Stimulated activated CD4-positive, alpha-beta T cell treated with anti-CD3 and anti-CD28 coated beads, TNF-alpha, amount 100 ng/mL, for 1 hour (primary cell): ENCODE results near the gene NDUFAB1.
"Not testable (repeated sequence)": the region's sequence is repeated elsewhere in the genome, so short reads cannot be mapped to it uniquely, and the experiment has no call there.

Source experiments
- DNase-seq, 3 donors: peaks; one replicate each; pipeline ENCODE4 v3.0.0-alpha.2; 2020; ENCODE audit warnings: low read depth in 3 of 3, low spot score in 1 of 3

NDUFAB1 gene

DNA sequence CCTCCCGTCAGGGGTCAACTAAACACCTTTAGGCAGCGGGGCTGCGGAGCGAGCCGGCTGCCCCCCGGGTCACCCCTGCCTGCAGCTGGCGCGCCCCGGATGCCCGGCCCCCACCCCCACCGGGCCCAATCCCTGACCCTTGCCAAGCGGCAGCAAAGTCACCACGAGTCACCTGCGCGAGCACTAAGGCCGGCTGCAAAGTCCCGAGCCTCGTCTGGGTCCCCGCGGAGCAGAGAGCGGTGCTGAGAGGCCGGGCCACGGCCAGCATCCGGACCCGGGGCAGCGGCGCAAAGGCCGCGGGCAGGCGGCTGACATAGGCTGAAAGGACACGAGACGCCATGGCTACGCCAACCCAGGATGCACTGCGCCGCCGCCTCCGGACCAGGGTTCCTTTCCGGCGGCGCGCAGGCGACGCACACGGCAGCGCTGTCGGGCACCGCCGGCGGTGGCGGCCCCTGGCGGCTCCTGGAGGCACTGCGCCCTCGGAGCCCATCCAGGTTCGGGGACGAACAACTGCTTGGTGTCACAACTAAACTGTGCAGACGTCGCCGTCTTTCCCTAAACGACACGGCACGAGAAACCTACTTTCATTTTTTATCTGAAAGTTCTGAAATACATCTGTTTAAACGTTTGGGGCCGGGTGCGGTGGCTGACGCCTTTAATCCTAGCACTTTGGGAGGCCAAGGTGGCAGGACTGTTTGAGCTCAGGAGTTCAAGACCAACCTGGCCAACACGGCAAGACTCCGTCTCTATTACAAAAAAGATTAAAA lies at the start of gene NDUFAB1:
Gene NDUFAB1, minus strand, starts transcription at position 366 of the 770 bp plus-strand sequence. Its CDS starts 26 bp downstream, at position 340.
- DNase-seq, result peak; percentile 62 to 94 (median 79)

DNA sequence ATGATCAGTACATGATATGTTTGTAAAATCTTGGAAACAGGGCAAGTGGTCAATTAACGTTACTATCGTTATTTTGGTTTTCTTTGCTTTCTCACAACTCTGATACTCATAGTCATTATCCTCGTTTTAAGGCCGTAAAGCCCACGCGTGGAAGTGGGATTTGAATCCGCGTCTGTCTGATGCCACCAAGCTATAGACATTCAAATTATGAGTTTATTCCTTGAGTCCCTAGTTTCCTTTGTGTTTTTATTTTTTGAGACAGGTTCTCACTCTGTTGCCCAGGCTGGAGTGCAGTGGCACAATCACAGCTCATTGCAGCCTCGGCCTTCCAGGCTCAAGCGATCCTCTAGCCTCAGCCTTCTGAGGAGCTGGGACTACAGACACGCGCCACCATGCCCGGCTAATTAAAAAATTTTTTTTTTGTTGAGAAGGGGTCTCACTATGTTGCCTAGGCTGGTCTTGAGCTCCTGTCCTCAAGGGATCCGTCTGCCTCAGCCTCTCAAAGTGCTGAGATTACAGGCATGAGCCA lies 46.2 kb upstream of the NDUFAB1 start:
- DNase-seq, result no peak

DNA sequence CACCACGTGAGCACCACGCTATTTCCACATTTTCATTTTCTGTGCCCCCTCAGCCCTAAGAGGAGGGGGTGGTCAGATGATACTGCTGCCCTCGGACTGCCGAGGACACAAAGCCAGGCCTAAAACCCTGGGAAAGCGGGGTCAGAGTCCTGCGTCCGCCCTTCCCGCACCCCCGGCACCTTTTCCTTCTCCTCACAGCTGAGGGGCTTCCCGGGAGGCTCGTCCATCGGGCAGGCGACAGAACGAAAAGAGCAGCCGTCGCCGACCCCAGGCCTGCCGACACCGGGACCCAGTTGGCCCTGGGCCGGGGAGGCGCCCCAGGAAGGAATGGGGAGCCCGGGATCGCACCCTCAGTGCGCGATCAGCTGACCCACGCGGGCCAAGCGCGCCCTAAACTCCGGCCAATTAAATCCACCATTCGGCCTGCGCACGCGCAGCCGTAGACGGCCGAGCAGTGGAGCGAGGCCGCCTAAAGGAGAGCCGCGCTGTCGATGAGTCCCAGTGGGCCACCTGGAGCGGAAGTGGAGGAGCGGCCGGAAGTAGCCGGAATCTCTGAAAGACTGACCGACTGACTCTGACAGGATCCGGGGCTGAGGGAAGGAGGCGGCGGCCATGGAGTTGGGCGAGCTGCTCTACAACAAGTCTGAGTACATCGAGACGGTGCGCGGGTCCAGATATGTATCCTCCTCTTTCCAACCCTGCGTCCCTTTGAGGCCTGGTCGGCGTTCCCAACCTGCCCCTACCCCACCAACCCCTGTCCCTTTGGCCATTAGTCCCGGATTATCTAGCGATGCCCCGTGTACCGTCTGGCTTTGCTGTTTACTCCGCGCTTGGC lies 45.0 kb upstream of the NDUFAB1 start, which contains the start of the genes DCTN5 and PALB2:
Gene DCTN5, plus strand, starts transcription at position 536 of the 835 bp plus-strand sequence. Its CDS starts 77 bp downstream, at position 613.
Gene PALB2, minus strand, starts transcription at position 380 of the 835 bp plus-strand sequence. Its CDS starts 153 bp downstream, at position 227.
- peak; percentile 52 to 73 (median 63) for DNase-seq

DNA sequence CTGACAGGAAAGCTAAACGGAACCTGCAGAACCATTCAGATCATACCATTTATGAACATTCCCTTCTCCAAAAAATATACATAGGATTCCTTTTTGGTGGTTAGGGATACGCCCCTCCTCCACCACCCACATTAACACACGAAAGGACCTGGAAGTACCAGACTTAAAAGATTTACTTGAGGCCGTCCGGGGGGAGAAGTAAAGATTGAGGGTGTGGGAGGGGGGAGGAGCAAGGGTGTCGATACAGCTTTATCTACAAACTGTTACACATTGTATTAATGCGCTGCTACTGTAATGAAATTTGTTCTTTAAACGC lies 44.5 kb upstream of the NDUFAB1 start:
- DNase-seq, result no peak

DNA sequence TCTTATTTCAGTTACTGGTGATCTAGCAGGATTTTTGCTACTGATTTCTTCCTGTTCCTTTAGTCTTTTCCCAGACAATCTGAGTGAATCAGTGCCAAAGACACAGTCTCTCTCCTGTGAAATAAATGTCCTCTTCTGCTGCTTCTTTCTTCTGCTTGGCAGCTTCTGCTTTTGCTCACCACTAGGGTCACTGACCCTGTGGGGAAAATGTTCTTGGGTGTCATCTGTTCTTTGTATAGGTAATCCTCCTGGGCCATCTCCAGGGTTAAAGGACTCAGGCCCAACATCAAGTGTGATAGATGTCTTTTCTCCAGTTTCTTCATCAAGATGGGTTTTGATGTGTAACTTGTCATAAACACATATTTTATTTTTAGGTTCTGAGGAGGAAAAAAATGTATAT lies 39.8 kb upstream of the NDUFAB1 start:
- no peak for DNase-seq

DNA sequence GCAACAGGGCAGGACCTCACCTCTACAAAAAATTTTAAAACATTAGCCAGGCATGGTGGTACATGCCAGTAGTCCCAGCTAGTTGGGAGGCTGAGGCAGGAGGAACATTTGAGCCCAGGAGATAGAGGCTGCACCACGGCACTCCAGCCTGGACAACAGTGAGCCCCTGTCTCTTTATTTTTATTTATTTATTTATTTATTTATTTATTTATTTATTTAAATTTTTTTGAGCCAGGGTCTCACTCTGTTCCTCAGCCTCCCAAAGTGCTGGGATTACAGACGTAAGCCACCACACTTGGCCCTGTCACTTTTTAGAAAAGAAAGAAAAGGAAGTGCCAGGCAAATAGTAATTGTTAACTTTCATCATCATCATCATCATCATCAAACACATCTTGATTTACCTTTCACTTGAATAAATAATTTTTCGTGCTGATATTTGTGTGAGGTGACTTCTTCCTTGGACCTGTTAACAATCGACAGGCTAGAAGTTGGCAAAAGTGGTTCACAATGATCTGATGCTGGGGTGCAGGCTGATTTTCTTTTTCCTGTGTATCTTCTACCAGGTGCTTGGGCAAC lies 38.4 kb upstream of the NDUFAB1 start:
- DNase-seq, result no peak

DNA sequence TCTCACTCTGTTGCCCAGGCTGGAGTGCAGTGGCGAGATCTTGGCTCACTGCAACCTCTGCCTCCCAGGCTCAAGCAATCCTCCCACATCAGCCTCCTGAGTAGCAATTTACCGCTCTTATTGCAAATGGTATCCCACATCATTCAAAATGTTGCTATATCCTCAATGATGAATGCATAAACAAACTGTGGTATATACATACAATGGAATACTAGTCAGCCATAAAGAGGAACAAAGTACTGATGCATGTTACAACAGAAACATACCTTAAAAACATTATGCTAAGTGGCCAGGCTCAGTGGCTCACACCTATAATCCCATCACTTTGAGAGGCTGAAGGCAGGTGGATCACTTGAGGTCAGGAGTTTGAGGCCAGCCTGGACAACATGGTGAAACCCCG lies 35.8 kb upstream of the NDUFAB1 start:
- not testable (repeated sequence) for DNase-seq

DNA sequence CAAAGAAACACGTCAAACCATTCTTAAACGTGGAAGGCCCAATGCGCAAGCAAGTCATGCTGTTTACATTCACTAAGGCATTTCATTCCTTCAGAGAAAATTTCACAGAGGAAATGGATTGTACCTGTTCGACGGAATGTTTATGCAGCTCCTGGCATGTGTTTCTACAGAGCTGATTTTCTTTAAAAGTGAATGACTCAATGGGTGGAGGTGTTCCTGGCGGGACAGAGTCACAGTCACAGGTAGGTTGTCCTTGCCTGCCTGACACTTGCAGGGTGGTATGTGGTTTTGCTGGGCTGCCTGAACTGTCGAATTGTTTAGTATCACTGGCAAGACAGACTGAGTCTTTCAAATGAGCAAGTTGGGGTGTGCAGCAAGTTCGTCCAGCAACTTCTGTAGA lies 33.4 kb upstream of the NDUFAB1 start:
- DNase-seq, result no peak

DNA sequence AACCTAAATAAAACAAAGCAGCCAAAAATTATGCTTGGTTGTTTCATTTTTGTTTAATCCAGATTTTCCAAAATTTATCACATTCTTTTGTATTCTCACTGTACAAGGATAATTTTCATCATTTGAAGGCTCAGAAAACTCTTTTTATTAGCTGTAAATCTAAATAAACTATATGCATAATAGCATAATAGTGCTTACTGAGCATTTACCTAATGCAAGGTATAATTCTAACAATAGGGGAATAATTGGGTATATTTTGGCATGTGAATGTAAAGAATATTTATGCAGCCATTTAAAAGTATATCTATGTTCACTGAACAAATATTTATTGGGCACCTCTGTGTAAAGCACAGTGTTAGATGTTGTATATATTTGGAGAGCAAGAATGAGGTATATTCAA lies 28.0 kb upstream of the NDUFAB1 start:
- DNase-seq, result no peak

DNA sequence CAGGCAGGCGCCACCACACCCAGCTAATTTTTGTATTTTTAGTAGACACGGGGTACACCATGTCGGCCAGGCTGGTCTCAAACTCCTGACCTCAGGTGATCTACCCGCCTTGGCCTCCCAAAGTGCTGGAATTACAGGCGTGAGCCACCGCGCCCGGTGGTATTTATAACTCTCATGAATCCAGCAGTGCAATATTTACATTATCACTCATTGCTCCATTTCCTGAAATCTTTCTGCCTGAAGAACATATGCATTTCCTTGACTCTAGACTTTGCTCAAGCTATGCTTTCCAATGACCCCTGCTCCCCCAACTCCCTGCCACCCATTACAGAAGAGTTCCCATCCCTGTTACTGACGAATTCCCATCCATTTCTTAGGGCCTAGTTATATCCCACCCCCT lies 19.7 kb upstream of the NDUFAB1 start:
- no peak for DNase-seq

DNA sequence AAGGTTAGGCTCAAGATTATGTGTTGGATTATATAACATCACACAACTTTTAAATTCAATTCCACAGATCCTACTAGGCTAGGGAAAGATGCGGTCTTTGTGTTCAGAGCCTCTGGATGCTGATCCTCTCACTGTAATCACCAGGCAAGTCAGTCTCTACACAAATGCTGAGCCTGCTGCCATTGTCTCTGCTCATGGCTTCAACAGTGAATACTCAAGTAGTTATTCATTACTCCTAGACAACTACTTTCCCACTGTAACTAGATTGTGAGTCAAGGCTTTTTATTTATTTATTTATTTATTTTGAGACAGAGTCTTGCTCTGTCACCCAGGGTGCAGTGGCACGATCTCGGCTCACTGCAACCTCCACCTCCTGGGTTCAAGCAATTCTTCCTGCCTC lies 15.8 kb upstream of the NDUFAB1 start:
- DNase-seq, result no peak

DNA sequence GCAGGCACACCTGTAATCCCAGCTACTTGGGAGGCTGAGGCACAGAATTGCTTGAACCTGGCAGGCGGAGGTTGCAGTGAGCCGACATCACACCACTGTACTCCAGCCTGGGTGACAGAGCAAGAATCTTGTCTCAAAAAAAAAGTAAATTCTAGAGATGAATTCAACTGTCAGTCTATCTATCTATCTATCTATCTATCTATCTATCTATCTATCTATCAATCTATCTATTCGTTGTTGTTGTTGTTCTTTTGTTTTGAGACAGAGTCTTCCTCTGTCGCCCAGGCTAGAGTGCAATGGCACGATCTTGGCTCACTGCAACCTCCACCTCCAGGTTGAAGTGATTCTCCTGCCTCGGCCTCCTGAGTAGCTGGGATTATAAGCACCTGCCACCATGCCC lies 14.8 kb upstream of the NDUFAB1 start:
- DNase-seq, result not testable (repeated sequence)

DNA sequence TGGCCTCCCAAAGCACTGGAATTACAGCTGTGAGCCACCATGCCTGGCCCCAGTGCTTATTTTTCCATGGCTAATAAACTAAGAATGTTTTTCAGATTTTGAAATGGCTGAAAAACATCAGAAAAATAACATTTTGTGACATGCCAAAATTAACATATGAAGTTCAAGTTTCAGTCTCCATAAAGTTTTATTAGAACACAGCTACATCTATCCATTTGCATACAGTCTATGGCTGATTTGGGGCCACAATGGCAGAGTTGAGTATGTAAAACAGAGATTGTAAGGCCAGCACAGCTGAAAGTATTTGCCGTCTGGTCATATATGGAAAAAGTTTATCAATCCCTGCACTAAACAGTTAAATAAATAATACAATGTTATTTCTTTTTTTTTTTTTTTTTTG lies 13.8 kb upstream of the NDUFAB1 start:
- no peak for DNase-seq

DNA sequence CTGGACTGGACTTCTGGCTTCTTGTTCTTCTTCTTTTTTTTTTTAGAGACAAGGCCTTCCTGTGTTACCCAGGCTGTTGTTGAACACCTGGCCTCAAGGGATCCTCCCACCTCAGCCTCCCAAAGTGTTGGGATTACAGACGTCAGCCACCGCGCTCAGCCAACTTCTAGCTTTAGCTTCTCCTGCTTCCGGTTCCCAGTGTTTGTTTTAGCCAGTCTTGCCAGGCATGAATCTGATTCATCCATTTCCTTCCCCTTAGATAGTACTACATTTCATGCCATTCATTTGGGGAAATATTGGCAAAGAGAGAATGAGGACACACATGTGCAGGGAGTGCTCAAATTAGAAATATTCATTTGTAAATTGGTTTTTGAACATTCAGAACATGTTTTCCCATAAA lies 12.1 kb upstream of the NDUFAB1 start:
- DNase-seq, result no peak

DNA sequence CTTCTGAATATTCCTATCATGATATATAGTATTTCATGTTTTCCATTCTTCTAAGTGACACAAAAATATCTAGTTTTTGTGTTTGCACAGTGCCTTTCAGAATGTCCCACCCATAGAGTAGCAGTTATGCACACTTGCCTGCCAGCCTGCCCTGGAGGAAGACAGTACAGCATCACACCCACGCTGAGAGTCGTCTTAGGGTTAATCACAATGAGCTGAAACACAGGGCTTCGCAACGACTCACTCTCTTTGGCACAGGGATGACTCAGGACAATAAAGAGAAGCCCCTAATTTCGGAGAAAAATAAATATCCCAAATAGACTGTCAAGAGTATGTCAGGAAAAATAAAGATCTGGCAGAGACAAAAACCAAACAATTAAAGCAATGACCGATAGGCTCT lies 11.6 kb upstream of the NDUFAB1 start:
- DNase-seq, result no peak

DNA sequence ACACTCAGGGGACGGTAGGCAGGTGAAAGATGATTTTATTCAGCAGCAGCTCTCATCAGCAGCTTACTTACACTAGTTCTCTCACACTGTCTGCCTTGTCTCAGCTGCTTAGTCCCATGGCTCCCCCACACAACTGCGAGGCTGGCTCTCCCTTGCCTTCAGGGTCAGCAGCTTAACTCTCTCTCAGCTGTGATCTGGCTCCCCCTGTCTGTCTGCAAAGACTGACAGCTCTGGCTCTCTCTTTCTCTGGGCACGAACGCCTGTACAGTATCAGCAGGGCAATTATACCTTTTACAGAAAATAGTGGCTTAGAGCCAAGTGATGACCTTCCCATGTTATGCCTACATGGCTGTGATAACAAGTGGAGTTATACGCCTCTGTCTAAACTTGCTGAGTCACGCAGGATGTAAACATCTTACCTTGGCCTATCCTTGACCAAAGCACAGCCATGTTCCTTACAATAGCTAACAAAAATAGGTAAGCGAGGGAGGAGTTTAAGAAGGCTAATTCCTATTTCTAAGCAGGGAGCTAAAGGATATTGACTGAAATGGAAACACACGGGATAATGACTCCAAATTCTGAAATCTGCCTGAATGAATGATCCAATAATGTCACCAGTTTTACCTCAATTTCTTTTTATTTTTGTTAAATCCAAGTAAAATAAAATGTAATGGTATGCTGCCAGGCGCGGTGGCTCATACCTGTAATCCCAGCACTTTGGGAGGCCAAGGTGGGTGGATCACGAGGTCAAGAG lies 1.1 kb upstream of the NDUFAB1 start:
- DNase-seq, result no peak

DNA sequence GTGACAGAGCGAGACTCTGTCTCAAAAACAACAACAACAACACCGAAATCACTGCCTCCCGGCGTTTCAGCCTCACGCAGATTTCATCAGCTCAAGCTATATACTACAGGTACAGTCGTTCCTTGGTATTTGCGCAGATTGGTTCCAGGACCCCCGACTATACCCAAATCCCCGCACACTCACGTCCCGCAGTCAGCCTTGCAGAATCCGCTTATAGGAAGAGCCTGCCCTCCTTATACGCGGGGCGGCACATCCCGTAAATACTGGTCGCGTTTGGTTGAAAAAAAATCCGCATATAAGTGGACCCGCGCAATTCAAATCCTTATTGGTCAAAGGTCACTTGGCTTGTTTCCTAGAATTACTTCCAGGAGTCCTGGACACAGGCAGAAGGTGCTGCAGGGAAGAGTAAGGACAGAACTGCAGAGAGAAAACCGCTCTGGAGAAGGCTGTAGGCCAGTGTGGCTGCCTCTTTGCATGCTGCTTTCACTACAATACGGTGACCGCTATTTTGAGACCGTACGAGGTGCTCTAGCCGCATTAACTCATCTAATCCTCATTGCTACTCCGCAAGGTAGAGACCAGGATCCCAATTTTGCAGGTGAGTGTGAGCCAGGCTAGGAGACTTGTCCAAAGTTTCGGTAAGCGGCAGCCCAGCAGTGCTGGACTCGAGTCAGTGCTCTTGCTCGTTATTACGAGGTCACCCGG lies 718 bp downstream of the NDUFAB1 start:
- DNase-seq, result no peak

DNA sequence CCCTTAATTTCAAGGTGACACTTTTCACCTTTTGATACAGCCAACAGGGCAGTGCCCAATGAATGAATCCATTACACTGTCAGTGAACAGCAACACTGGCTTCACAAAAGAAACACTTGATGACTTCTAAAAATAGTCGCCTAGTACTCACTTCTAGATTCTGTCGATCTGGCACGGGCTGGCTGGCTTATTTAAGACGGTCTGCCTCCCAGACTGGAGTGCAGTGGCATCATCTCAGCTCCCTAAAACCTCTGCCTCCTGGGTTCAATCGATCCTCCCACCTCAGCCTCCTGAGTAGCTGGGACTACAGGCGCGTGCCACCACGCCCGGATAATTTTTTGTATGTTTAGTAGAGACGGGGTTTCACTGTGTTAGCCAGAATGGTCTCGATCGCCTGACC lies 1.9 kb downstream of the NDUFAB1 start:
- no peak for DNase-seq

DNA sequence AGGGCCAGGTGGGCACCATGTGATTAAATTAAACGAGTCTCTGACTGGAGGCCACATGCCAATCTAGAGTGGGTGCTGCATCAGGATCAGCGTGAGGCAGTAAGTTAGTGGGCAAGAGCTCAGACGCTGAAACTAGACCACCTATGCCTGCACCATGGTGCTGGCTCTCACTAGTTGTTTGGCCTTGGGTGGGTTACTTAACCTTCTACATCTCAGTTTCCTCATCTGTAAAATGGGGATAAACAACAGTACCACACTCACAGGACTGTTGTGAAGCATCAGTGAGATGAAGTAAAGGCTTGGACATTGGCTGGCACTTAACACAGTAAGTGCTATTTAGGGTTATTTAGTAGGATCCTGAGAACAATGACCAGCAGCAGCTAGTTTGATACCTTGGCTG lies 5.9 kb downstream of the NDUFAB1 start:
- DNase-seq, result no peak

DNA sequence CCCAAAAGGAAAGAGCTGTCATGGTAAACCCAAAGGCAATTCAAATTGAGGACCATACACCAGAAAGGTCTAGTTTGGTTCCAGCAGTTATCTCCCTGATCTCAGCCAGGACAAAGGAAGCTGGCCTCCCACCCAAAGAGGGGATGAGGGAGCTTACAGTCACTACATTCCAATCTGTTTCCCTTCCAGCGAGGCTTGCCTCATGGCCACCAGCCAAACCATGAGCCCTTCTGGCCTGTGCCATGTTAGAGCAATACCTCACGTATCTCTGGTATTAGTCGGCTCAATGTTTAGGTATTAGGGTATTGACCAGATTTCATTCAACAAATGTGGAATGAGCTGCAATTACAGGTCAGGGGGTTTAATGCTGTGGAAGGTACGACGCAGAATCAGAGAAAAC lies 8.4 kb downstream of the NDUFAB1 start:
- DNase-seq, result no peak
